WTC11 (cell line): Measurements from ENCODE around the gene TPT1. TPM values are rescaled to one million over a fixed set of nuclear protein-coding genes. Genes with fewer than 3 reads are reported as not detected.

Experiments
- ATAC-seq: fragments of 200-7000 bp; cut with Tn5 transposase; 2 replicates; pipeline ENCODE4 v1.10.0; 2021; ENCODE audit warnings: mild to moderate bottlenecking, moderate library complexity
- CTCF ChIA-PET: fragments of 300-600 bp; sonication (Branson Sonifier 250); formaldehyde crosslinking; loops from one replicate; lab custom pipeline; 2021; ENCODE audit warnings: antibody characterized with exemption; lab: Charles Lee
- POLR2A ChIA-PET: fragments of 350-600 bp; sonication (Branson Sonifier 250); formaldehyde crosslinking; loops from one replicate; lab custom pipeline; 2021; ENCODE audit warnings: antibody characterized with exemption; lab: Charles Lee
- DNase-seq: peaks from one replicate; pipeline ENCODE4 v3.0.0; 2021; ENCODE audit warnings: low spot score
- H3K27ac Mint-ChIP-seq: 2 replicates; pipeline ENCODE4 v1.8.0; 2021; ENCODE audit warnings: mixed read lengths
- H3K27me3 Mint-ChIP-seq: 2 replicates; pipeline ENCODE4 v1.8.0; 2021; ENCODE audit warnings: low read depth, mild to moderate bottlenecking, moderate library complexity, mixed read lengths
- H3K36me3 Mint-ChIP-seq: 2 replicates; pipeline ENCODE4 v1.8.0; 2021; ENCODE audit warnings: mixed read lengths
- H3K4me1 Mint-ChIP-seq: 2 replicates; pipeline ENCODE4 v1.8.0; 2022; ENCODE audit warnings: mixed read lengths
- H3K4me3 Mint-ChIP-seq: 2 replicates; pipeline ENCODE4 v1.8.0; 2021; ENCODE audit warnings: mild to moderate bottlenecking, moderate library complexity, mixed read lengths
- H3K9me3 Mint-ChIP-seq: 2 replicates; pipeline ENCODE4 v1.8.0; 2021; ENCODE audit warnings: mixed read lengths
- ATF2 ChIP-seq: sonication (generic); formaldehyde crosslinking; IDR thresholded peaks from 2 replicates; pipeline ENCODE4 v1.8.1; 2022; ENCODE audit warnings: low read depth, missing genetic modification reagents, borderline replicate concordance
- ETV6 ChIP-seq: sonication (generic); formaldehyde crosslinking; IDR thresholded peaks from 2 replicates; pipeline ENCODE4 v1.8.1; 2022; ENCODE audit warnings: mild to moderate bottlenecking, missing genetic modification reagents
- FOXP1 ChIP-seq: sonication (generic); formaldehyde crosslinking; IDR thresholded peaks from 2 replicates; pipeline ENCODE4 v1.8.0; 2022; ENCODE audit warnings: missing genetic modification reagents, mild to moderate bottlenecking, moderate library complexity, borderline replicate concordance
- GTF2I ChIP-seq: fragments of 250-450 bp; sonication (Bioruptor Pico); conservative IDR thresholded peaks from 2 replicates; pipeline ENCODE4 v1.4.0; 2021; ENCODE audit warnings: mild to moderate bottlenecking
- IRF1 ChIP-seq: sonication (generic); formaldehyde crosslinking; IDR thresholded peaks from 2 replicates; pipeline ENCODE4 v1.8.0; 2023; ENCODE audit warnings: missing genetic modification reagents
- NFYB ChIP-seq: sonication (generic); formaldehyde crosslinking; conservative IDR thresholded peaks from 2 replicates; pipeline ENCODE4 v1.8.0; 2022; ENCODE audit warnings: low read depth, missing genetic modification reagents
- RORB ChIP-seq: fragments of 250-450 bp; sonication (Bioruptor Pico); IDR thresholded peaks from 2 replicates; pipeline ENCODE4 v1.9.0; 2021; ENCODE audit warnings: mild to moderate bottlenecking
- SMAD4 ChIP-seq: sonication (generic); formaldehyde crosslinking; IDR thresholded peaks from 2 replicates; pipeline ENCODE4 v1.8.0; 2022; ENCODE audit warnings: mild to moderate bottlenecking, missing genetic modification reagents
- TCF7 ChIP-seq: sonication (generic); formaldehyde crosslinking; IDR thresholded peaks from 2 replicates; pipeline ENCODE4 v1.8.0; 2022; ENCODE audit warnings: mild to moderate bottlenecking, low read depth, missing genetic modification reagents, moderate library complexity
- USF1 ChIP-seq: sonication (generic); formaldehyde crosslinking; IDR thresholded peaks from 2 replicates; pipeline ENCODE4 v1.8.0; 2022; ENCODE audit warnings: mild to moderate bottlenecking, missing genetic modification reagents
- ZNF121 ChIP-seq: sonication (generic); formaldehyde crosslinking; IDR thresholded peaks from 2 replicates; pipeline ENCODE4 v1.8.0; 2023; ENCODE audit warnings: missing genetic modification reagents
- ZNF423 ChIP-seq: fragments of 250-450 bp; sonication (Bioruptor Pico); IDR thresholded peaks from 2 replicates; pipeline ENCODE4 v2.1.2; 2022; ENCODE audit warnings: mild to moderate bottlenecking, moderate library complexity
- ZNF512 ChIP-seq: sonication (generic); formaldehyde crosslinking; IDR thresholded peaks from 2 replicates; pipeline ENCODE4 v1.8.1; 2022; ENCODE audit warnings: missing genetic modification reagents, borderline replicate concordance
- total RNA-seq: library from RNA; stranded (reverse); gene quantifications from 3 replicates; pipeline ENCODE4 v1.2.3, GENCODE V29; 2021
- TF ChIP-seq, protein P1 (sequence below): sonication (generic); formaldehyde crosslinking; IDR thresholded peaks from 2 replicates; pipeline ENCODE4 v1.8.0; 2023; ENCODE audit warnings: missing genetic modification reagents, mild to moderate bottlenecking, borderline replicate concordance
- TF ChIP-seq, protein P2 (sequence below): fragments of 250-450 bp; sonication (Bioruptor Pico); IDR thresholded peaks from 2 replicates; pipeline ENCODE4 v1.9.0; 2021; ENCODE audit warnings: mild to moderate bottlenecking, borderline replicate concordance
- TF ChIP-seq, protein P3 (sequence below): sonication (generic); formaldehyde crosslinking; IDR thresholded peaks from 2 replicates; pipeline ENCODE4 v1.8.1; 2023; ENCODE audit warnings: mild to moderate bottlenecking, missing genetic modification reagents
- TF ChIP-seq, protein P4 (sequence below): fragments of 250-450 bp; sonication (Bioruptor Pico); conservative IDR thresholded peaks from 2 replicates; pipeline ENCODE4 v1.9.0; 2021; ENCODE audit warnings: mild to moderate bottlenecking

The TPT1 gene
- total RNA-seq, 1 experiment from 2014 or later = 1,861 TPM

DNA sequence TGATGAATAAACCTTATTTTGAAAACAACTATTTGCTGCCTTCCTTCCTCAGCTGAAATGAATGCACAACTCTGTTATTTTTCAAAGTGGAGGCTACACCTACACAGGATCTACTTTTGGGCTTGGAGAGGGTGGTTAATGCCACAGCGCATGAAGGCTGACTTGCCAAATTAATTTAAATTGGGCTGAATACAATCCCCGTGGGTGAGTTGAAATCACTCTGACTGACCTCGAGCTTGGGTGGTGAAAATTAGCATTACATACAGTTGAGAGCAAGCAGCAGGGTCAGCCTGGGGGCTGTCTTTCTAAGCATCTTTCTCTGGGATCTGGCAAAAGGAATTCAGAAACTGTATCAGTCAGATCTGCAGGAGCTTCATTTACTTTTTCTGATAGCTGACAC lies 38.5 kb downstream of the TPT1 start (continued):
- TF ChIP-seq, protein P1, sequence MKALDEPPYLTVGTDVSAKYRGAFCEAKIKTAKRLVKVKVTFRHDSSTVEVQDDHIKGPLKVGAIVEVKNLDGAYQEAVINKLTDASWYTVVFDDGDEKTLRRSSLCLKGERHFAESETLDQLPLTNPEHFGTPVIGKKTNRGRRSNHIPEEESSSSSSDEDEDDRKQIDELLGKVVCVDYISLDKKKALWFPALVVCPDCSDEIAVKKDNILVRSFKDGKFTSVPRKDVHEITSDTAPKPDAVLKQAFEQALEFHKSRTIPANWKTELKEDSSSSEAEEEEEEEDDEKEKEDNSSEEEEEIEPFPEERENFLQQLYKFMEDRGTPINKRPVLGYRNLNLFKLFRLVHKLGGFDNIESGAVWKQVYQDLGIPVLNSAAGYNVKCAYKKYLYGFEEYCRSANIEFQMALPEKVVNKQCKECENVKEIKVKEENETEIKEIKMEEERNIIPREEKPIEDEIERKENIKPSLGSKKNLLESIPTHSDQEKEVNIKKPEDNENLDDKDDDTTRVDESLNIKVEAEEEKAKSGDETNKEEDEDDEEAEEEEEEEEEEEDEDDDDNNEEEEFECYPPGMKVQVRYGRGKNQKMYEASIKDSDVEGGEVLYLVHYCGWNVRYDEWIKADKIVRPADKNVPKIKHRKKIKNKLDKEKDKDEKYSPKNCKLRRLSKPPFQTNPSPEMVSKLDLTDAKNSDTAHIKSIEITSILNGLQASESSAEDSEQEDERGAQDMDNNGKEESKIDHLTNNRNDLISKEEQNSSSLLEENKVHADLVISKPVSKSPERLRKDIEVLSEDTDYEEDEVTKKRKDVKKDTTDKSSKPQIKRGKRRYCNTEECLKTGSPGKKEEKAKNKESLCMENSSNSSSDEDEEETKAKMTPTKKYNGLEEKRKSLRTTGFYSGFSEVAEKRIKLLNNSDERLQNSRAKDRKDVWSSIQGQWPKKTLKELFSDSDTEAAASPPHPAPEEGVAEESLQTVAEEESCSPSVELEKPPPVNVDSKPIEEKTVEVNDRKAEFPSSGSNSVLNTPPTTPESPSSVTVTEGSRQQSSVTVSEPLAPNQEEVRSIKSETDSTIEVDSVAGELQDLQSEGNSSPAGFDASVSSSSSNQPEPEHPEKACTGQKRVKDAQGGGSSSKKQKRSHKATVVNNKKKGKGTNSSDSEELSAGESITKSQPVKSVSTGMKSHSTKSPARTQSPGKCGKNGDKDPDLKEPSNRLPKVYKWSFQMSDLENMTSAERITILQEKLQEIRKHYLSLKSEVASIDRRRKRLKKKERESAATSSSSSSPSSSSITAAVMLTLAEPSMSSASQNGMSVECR (CRISPR knock-in tag) = no peak
- TF ChIP-seq SMAD4 (CRISPR knock-in tag) (no peak), ZNF121 (CRISPR knock-in tag) (no peak), ATF2 (CRISPR knock-in tag) (no peak), NFYB (CRISPR knock-in tag) (no peak)
- TF ChIP-seq, protein P2, sequence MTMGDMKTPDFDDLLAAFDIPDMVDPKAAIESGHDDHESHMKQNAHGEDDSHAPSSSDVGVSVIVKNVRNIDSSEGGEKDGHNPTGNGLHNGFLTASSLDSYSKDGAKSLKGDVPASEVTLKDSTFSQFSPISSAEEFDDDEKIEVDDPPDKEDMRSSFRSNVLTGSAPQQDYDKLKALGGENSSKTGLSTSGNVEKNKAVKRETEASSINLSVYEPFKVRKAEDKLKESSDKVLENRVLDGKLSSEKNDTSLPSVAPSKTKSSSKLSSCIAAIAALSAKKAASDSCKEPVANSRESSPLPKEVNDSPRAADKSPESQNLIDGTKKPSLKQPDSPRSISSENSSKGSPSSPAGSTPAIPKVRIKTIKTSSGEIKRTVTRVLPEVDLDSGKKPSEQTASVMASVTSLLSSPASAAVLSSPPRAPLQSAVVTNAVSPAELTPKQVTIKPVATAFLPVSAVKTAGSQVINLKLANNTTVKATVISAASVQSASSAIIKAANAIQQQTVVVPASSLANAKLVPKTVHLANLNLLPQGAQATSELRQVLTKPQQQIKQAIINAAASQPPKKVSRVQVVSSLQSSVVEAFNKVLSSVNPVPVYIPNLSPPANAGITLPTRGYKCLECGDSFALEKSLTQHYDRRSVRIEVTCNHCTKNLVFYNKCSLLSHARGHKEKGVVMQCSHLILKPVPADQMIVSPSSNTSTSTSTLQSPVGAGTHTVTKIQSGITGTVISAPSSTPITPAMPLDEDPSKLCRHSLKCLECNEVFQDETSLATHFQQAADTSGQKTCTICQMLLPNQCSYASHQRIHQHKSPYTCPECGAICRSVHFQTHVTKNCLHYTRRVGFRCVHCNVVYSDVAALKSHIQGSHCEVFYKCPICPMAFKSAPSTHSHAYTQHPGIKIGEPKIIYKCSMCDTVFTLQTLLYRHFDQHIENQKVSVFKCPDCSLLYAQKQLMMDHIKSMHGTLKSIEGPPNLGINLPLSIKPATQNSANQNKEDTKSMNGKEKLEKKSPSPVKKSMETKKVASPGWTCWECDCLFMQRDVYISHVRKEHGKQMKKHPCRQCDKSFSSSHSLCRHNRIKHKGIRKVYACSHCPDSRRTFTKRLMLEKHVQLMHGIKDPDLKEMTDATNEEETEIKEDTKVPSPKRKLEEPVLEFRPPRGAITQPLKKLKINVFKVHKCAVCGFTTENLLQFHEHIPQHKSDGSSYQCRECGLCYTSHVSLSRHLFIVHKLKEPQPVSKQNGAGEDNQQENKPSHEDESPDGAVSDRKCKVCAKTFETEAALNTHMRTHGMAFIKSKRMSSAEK (CRISPR knock-in tag) = no peak

- ChIA-PET POLR2A (no interaction called here), CTCF (interaction anchor here (1.6 kb wide), 1 partner anchor 255 kb away, joined by 8 read pairs; no protein-coding TSS in a partner anchor)
- Mint-ChIP-seq H3K36me3 (no peaks in the 10 kb centered on the region), H3K4me3 (no peak overlapping the region), H3K9me3 (no peaks in the 10 kb centered on the region), H3K4me1 (peaks cover 24% of the 10 kb centered on the region), H3K27ac (peak overlapping the region; percentile 79), H3K27me3 (no peaks in the 10 kb centered on the region)
- ATAC-seq (no peak; the same call in 1 of the 2 replicates), DNase-seq (no peak)
- no peak for TF ChIP-seq USF1 (CRISPR knock-in tag)
- TF ChIP-seq, protein P3, sequence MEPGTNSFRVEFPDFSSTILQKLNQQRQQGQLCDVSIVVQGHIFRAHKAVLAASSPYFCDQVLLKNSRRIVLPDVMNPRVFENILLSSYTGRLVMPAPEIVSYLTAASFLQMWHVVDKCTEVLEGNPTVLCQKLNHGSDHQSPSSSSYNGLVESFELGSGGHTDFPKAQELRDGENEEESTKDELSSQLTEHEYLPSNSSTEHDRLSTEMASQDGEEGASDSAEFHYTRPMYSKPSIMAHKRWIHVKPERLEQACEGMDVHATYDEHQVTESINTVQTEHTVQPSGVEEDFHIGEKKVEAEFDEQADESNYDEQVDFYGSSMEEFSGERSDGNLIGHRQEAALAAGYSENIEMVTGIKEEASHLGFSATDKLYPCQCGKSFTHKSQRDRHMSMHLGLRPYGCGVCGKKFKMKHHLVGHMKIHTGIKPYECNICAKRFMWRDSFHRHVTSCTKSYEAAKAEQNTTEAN = no peak
- TF ChIP-seq ZNF423 (CRISPR knock-in tag) = no peak
- TF ChIP-seq TCF7 (CRISPR knock-in tag) = no peak
- TF ChIP-seq RORB (CRISPR knock-in tag) = no peak
- no peak for TF ChIP-seq SMAD4 (CRISPR knock-in tag)
- TF ChIP-seq GTF2I = no peak
- TF ChIP-seq ETV6 (CRISPR knock-in tag) = no peak
- TF ChIP-seq ATF2 (CRISPR knock-in tag) = no peak
- TF ChIP-seq FOXP1 (CRISPR knock-in tag) = no peak
- no peak for TF ChIP-seq IRF1 (CRISPR knock-in tag)
- TF ChIP-seq, protein P4, sequence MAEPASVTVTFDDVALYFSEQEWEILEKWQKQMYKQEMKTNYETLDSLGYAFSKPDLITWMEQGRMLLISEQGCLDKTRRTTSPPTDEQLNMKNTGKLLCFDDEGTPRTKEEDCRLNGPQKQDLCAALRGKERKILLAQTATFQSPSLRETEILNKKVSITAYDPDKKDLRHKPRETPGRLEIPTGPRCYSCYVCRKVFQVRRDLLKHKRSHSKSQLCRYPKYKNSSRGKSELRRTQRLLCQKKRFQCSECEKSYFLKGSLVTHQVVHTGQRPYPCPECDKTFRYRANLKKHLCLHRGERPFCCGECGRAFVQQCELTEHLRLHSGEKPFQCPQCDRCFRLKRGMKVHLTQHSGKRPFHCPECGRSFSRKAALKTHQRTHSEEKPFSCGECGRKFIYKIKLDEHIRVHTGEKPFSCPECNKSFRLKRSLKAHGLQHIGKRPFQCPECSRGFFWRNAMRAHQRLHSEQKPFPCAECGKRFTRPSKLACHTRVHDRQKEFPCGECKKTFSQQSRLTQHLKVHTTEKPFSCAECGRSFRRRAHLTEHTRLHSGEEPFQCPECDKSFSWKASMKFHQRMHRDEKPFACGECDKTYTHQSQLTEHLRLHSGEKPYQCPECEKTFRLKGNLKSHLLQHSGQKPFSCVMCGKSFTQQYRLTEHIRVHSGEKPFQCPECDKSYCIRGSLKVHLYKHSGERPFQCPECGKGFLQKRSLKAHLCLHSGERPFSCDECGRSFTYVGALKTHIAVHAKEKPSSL = no peak
- no peak for TF ChIP-seq ZNF512 (CRISPR knock-in tag)
Observed at GRCh38 chr13:45301263-45301662, 39.7 kb downstream of the TPT1 start.
